Measurements from ENCODE around the gene RING1. TPM values are rescaled to one million over a fixed set of nuclear protein-coding genes. Genes with fewer than 3 reads are reported as not detected.

RING1 gene
- total and polyA plus RNA-seq, 2 experiments from 2014 or later = 25.6 to 32.5 TPM

- H3K9me2 ChIP-seq (replicated peaks; ENCODE audit: insufficient read depth) = no peaks in the 10 kb centered on the region
- no peak for DNase-seq (ENCODE audit: low spot score)
- no peaks in the 10 kb centered on the region for H3K36me3 ChIP-seq (replicated peaks; ENCODE audit: insufficient read depth, low read depth)
- H2AFZ ChIP-seq = no peak overlapping the region
- no peaks in the 10 kb centered on the region for H3K9me3 ChIP-seq (ENCODE audit: low read depth)
- no peaks in the 10 kb centered on the region for H3K79me2 ChIP-seq
- H3K27me3 ChIP-seq = no peaks in the 10 kb centered on the region
- H3K4me2 ChIP-seq = no peak overlapping the region
- H4K20me1 ChIP-seq (ENCODE audit: insufficient read depth, poor library complexity, severe bottlenecking) = no peaks in the 10 kb centered on the region
- no peak overlapping the region for H3K27ac ChIP-seq
- no peak overlapping the region for H3K4me3 ChIP-seq
- TF ChIP-seq CTCF (IDR thresholded peaks at IDR 0.05; ENCODE audit: poor library complexity) (no peak), EZH2phosphoT487 (IDR thresholded peaks at IDR 0.05; ENCODE audit: low read depth, severe bottlenecking, unreplicated experiment) (no peak), EZH2 (IDR thresholded peaks at IDR 0.05; ENCODE audit: borderline replicate concordance) (no peak)
- H3K4me1 ChIP-seq (ENCODE audit: insufficient read depth) = no peaks in the 10 kb centered on the region
- 83% methylated on average over 7 of the region's 7 CpGs for WGBS (ENCODE audit: low lambda C conversion rate, missing lambda C conversion rate)
Observed at GRCh38 chr6:33176906-33177305, 31.4 kb upstream of the RING1 start.

- no peak overlapping the region for H3K4me3 ChIP-seq
- H3K4me1 ChIP-seq (ENCODE audit: insufficient read depth) = no peaks in the 10 kb centered on the region
- H3K27me3 ChIP-seq = no peaks in the 10 kb centered on the region
- H3K9me3 ChIP-seq (ENCODE audit: low read depth) = no peaks in the 10 kb centered on the region
- no peaks in the 10 kb centered on the region for H3K79me2 ChIP-seq
- H4K20me1 ChIP-seq (ENCODE audit: insufficient read depth, poor library complexity, severe bottlenecking) = no peaks in the 10 kb centered on the region
- TF ChIP-seq CTCF (IDR thresholded peaks at IDR 0.05; ENCODE audit: poor library complexity) = no peak
- TF ChIP-seq EZH2phosphoT487 (IDR thresholded peaks at IDR 0.05; ENCODE audit: low read depth, severe bottlenecking, unreplicated experiment) = no peak
- no peak for TF ChIP-seq EZH2 (IDR thresholded peaks at IDR 0.05; ENCODE audit: borderline replicate concordance)
- no peak overlapping the region for H2AFZ ChIP-seq
- WGBS (ENCODE audit: low lambda C conversion rate, missing lambda C conversion rate) = 81% methylated on average over 18 of the region's 19 CpGs
- no peaks in the 10 kb centered on the region for H3K36me3 ChIP-seq (replicated peaks; ENCODE audit: insufficient read depth, low read depth)
- DNase-seq (ENCODE audit: low spot score) = no peak
- H3K27ac ChIP-seq = no peak overlapping the region
- no peak overlapping the region for H3K4me2 ChIP-seq
- H3K9me2 ChIP-seq (replicated peaks; ENCODE audit: insufficient read depth) = no peaks in the 10 kb centered on the region
Observed at GRCh38 chr6:33177552-33178446, 30.5 kb upstream of the RING1 start.

- no peak for TF ChIP-seq EZH2phosphoT487 (IDR thresholded peaks at IDR 0.05; ENCODE audit: low read depth, severe bottlenecking, unreplicated experiment)
- TF ChIP-seq EZH2 (IDR thresholded peaks at IDR 0.05; ENCODE audit: borderline replicate concordance) = no peak
- TF ChIP-seq CTCF (IDR thresholded peaks at IDR 0.05; ENCODE audit: poor library complexity) = no peak
- Histone ChIP-seq H3K4me3 (no peak overlapping the region), H3K9me2 (replicated peaks; ENCODE audit: insufficient read depth) (no peaks in the 10 kb centered on the region), H2AFZ (no peak overlapping the region), H3K27me3 (no peaks in the 10 kb centered on the region), H3K27ac (no peak overlapping the region), H3K9me3 (ENCODE audit: low read depth) (no peaks in the 10 kb centered on the region), H3K4me1 (ENCODE audit: insufficient read depth) (no peaks in the 10 kb centered on the region), H3K36me3 (replicated peaks; ENCODE audit: insufficient read depth, low read depth) (no peaks in the 10 kb centered on the region), H3K4me2 (no peak overlapping the region), H4K20me1 (ENCODE audit: insufficient read depth, poor library complexity, severe bottlenecking) (no peaks in the 10 kb centered on the region), H3K79me2 (no peaks in the 10 kb centered on the region)
- DNase-seq (ENCODE audit: low spot score) = no peak
- WGBS (ENCODE audit: low lambda C conversion rate, missing lambda C conversion rate) = 87% methylated on average over 10 of the region's 10 CpGs
Observed at GRCh38 chr6:33178755-33179475, 29.4 kb upstream of the RING1 start.
